Bronchial epithelial cell (primary cell): ENCODE data around the gene SON. TPM values are rescaled to one million over a fixed set of nuclear protein-coding genes. Genes with fewer than 3 reads are reported as not detected.
A peak's percentile ranks its signal among the peaks of the same experiment; 100 is the strongest.

Experiments
- DNase-seq: peaks from one replicate; pipeline ENCODE4 v3.0.0-alpha.2; 2010; ENCODE audit warnings: low read depth
- FAIRE-seq: peaks from 2 replicates; lab custom pipeline; 2011; peaks lifted over from hg19 to GRCh38; lab: Jason Lieb, UNC
- H3K27me3 ChIP-seq: 2 replicates; pipeline ENCODE4 v1.5.1; 2011; ENCODE audit warnings: low read length; ENCODE audit not compliant: control insufficient read depth, insufficient read depth
- H3K36me3 ChIP-seq: 2 replicates; pipeline ENCODE4 v1.5.1; 2011; ENCODE audit warnings: low read length; ENCODE audit not compliant: control insufficient read depth, insufficient read depth
- H3K4me3 ChIP-seq: 2 replicates; pipeline ENCODE4 v1.5.1; 2011; ENCODE audit warnings: mild to moderate bottlenecking, low read depth, low read length, control low read depth
- CTCF ChIP-seq: IDR thresholded peaks from 2 replicates; pipeline ENCODE4 v1.5.1; 2011; ENCODE audit warnings: mild to moderate bottlenecking, moderate library complexity, low read length, control low read depth, inconsistent platforms; ENCODE audit not compliant: insufficient read depth, severe bottlenecking
- total RNA-seq: library from RNA; depleted of rRNA; stranded (reverse); fragments of >200 nt; gene quantifications from 2 replicates; pipeline ENCODE4 v1.2.1, GENCODE V29; 2014

Gene SON
- total RNA-seq, 1 donor from 2014 or later: 105 TPM

GRCh38 chr21:33522953-33523349 lies 19.9 kb upstream of the SON start:
- FAIRE-seq (no peak), DNase-seq (no peak)
- no peak for TF ChIP-seq CTCF
- Histone ChIP-seq H3K27me3 (no peaks in the 10 kb centered on the region), H3K4me3 (no peak overlapping the region), H3K36me3 (peaks cover 11% of the 10 kb centered on the region)

GRCh38 chr21:33531007-33531406 lies 11.8 kb upstream of the SON start:
- DNase-seq (no peak), FAIRE-seq (no peak)
- TF ChIP-seq CTCF: no peak
- no peak overlapping the region for H3K4me3 ChIP-seq
- H3K27me3 ChIP-seq: no peaks in the 10 kb centered on the region
- peaks cover 22% of the 10 kb centered on the region for H3K36me3 ChIP-seq

GRCh38 chr21:33537212-33537611 lies 5.6 kb upstream of the SON start:
- TF ChIP-seq CTCF: no peak
- peaks cover 24% of the 10 kb centered on the region for H3K36me3 ChIP-seq
- no peak for DNase-seq
- no peaks in the 10 kb centered on the region for H3K27me3 ChIP-seq
- no peak overlapping the region for H3K4me3 ChIP-seq
- FAIRE-seq: no peak

- Histone ChIP-seq H3K27me3 (no peaks in the 10 kb centered on the region), H3K4me3 (no peak overlapping the region), H3K36me3 (peaks cover 13% of the 10 kb centered on the region)
- no peak for FAIRE-seq
- TF ChIP-seq CTCF: no peak
- DNase-seq: no peak
Measured at GRCh38 chr21:33539616-33540015, 3.2 kb upstream of the SON start.

- FAIRE-seq (no peak), DNase-seq (no peak)
- TF ChIP-seq CTCF: no peak
- H3K4me3 ChIP-seq: peak overlapping the region; percentile 8
- H3K27me3 ChIP-seq: no peaks in the 10 kb centered on the region
- peaks cover 13% of the 10 kb centered on the region for H3K36me3 ChIP-seq
Measured at GRCh38 chr21:33540711-33541104, 2.1 kb upstream of the SON start.

- H3K27me3 ChIP-seq: no peaks in the 10 kb centered on the region
- peaks cover 12% of the 10 kb centered on the region for H3K36me3 ChIP-seq
- TF ChIP-seq CTCF: no peak
- FAIRE-seq (no peak), DNase-seq (no peak)
- peak overlapping the region; percentile 92 for H3K4me3 ChIP-seq
Measured at GRCh38 chr21:33541105-33541711, 1.6 kb upstream of the SON start.
